GM18498 (cell line): Measurements from ENCODE around the gene PLXNA4.

Experiments
- ATAC-seq: cut with Tn5 transposase; IDR thresholded peaks from one replicate; pipeline ENCODE4 v1.9.1; 2021; ENCODE audit warnings: mild to moderate bottlenecking, moderate library complexity; ENCODE audit not compliant: unreplicated experiment

PLXNA4 gene

DNA sequence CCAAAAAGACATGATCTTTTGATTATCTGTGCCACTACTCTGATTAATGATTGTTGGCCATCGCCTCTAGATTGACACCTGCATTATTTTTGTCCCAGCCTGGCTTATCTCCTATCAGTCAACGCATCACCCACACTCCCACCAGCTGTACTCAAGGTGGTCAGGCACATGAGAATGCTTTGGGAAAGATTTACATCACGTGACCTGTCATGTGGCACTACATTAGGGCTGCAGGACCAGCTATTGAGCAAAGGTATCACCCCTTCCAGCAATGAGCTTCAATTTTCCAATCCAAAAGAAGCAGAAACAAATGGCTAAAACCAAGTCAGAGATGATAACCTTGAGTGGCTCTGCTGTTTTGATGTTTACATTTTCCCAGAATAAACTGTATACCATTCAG is 204.3 kb downstream of the PLXNA4 start:
- ATAC-seq, result no peak

- no peak for ATAC-seq
Observed at GRCh38 chr7:132368246-132368900, 207.9 kb downstream of the PLXNA4 start.

GRCh38 chr7:132367795-132368194 is 208.5 kb downstream of the PLXNA4 start:
- ATAC-seq, result no peak

- ATAC-seq, result no peak
Observed at GRCh38 chr7:132367004-132367403, 209.3 kb downstream of the PLXNA4 start.

DNA sequence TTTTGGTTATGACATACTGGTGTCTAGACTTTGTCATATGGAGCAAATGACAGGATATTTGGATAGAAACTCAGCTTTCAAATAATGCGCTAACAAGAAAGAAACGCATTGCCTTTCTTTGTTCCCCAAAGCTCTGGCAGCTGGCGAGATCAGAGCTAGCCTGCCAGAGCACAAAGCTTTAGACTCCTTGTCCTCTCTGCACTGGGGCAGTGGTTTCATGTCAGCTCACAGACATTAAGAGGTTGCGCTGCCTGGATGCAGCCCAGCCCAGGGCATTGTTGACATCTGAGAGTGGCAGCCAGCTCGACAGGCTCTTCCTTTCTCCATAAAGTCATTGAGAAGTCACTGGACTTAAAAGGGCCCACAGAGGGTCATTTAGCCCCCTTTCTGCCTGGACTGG is 212.0 kb downstream of the PLXNA4 start:
- ATAC-seq, result no peak

DNA sequence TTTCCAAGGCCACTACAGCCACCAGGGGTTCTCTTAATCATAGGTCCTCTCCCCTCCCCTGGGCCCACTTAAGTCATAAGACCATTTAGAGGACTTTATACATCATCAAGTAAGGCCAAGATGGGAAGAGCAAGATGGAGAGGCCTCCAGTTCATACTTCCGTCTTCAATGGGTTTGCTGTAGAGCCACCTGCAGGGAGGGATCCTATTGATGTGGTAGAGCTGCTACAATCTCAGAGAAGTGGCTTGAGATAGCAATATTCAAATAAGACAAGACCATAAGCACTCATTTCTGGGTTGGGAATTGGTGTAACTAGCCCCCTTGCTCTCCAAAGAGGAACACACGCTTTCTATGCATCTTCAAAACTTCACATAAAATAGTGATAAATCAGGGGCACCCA is 214.2 kb downstream of the PLXNA4 start:
- no peak for ATAC-seq

DNA sequence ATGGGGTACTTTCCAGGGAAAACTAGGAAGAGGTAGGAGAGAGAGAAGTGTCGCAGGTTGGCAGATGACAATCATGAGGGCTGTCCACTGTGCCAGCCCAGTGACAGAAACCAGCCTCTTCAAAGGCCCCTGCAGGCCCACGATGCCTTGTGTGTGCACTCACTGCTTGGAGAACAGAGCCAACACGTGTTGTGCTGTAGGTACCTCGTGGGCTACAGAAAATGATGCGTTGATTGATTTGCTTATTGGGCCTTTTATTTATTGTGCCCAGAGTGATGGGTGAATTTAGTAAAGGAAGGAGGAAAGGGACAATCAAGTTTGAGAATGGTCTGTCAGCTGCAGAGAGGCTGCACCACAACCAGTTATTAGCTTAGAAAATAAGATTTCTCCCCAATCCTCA is 215.1 kb downstream of the PLXNA4 start:
- no peak for ATAC-seq

GRCh38 chr7:132359743-132360142 is 216.5 kb downstream of the PLXNA4 start:
- ATAC-seq, result no peak

- ATAC-seq, result no peak
Observed at GRCh38 chr7:132355048-132355447, 221.2 kb downstream of the PLXNA4 start.

DNA sequence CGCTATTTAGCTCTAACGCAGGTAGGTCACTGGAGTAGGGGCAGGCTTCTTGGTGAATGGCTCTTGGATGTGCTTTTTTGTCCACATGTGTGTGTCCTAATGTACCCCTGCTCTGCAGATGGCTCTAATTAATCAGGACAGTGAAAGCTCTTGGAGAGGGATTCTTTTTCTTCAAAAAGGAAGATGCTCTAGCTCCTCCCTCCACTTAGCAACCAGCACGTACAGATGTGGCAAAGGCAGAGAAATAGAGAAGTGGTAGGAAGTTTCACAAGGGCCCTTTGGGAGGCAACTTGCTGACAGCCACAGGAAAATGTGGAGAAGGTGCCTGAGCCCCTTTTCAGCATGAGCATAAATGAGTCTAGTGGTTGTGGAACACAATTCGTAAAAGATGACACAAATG is 221.7 kb downstream of the PLXNA4 start:
- no peak for ATAC-seq

GRCh38 chr7:132353936-132354335 is 222.3 kb downstream of the PLXNA4 start:
- no peak for ATAC-seq

- ATAC-seq, result no peak
Observed at GRCh38 chr7:132352800-132353199, 223.5 kb downstream of the PLXNA4 start.

- ATAC-seq, result no peak
Observed at GRCh38 chr7:132351954-132352499, 224.2 kb downstream of the PLXNA4 start.

GRCh38 chr7:132350741-132351140 is 225.5 kb downstream of the PLXNA4 start:
- no peak for ATAC-seq

- ATAC-seq, result no peak
Observed at GRCh38 chr7:132349075-132349474, 227.2 kb downstream of the PLXNA4 start.

GRCh38 chr7:132348341-132348740 is 227.9 kb downstream of the PLXNA4 start:
- ATAC-seq, result no peak

- no peak for ATAC-seq
Observed at GRCh38 chr7:132347858-132348257, 228.4 kb downstream of the PLXNA4 start.

DNA sequence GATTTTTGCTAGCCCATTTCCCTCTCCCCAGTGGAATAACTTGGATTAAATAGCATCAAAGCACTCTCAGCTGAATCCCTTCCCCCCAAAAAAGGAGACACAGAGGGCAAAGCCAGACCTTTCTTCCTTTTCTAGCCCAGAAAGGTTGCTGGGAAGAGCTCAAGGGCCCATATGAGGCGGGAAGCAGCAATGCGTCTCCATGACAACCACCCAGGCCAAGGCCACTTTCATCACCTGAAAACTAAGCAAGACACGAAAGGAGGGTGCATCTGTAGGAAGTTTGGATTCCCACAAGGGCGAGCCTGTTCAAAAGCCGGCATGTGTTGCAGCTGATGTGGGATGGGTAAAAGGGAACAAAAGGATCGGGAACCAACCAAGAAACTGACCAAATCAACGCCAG is 229.1 kb downstream of the PLXNA4 start:
- ATAC-seq, result no peak

- no peak for ATAC-seq
Observed at GRCh38 chr7:132345543-132346129, 230.6 kb downstream of the PLXNA4 start.

GRCh38 chr7:132345030-132345429 is 231.2 kb downstream of the PLXNA4 start:
- no peak for ATAC-seq

- ATAC-seq, result no peak
Observed at GRCh38 chr7:132343199-132343598, 233.1 kb downstream of the PLXNA4 start.

GRCh38 chr7:132337450-132338080 is 238.7 kb downstream of the PLXNA4 start:
- ATAC-seq, result no peak
